HEK293 (cell line): ENCODE results near the gene CDC42SE2.
A peak's percentile ranks its signal among the peaks of the same experiment; 100 is the strongest.

Source experiments
- CTCF ChIA-PET: fragments of 350-600 bp; formaldehyde crosslinking; extraction: SDS; loops from one replicate; lab custom pipeline; 2021; ENCODE audit warnings: antibody characterized with exemption; lab: Yijun Ruan, JAX
- POLR2A ChIA-PET: fragments of 300-600 bp; formaldehyde crosslinking; extraction: SDS; loops from one replicate; lab custom pipeline; 2020; ENCODE audit warnings: antibody characterized with exemption, inconsistent platforms; lab: Yijun Ruan, JAX
- H3K27ac ChIP-seq: fragments of 200-500 bp; sonication (Bioruptor generic); 2 replicates; pipeline ENCODE4 v1.5.1; 2014; ENCODE audit warnings: low read depth, low read length, control low read depth, inconsistent platforms; ENCODE audit errors: extremely low read depth
- H3K36me3 ChIP-seq, 2 experiments: fragments of 200-500 bp in 1 of 2; sonication (Bioruptor generic) in 1 of 2; 1 replicate in 1 of 2; 2 replicates in 1 of 2; pipeline ENCODE4 v1.5.1; 2014 to 2017; ENCODE audit warnings: inconsistent platforms in 2 of 2, low read length in 2 of 2; ENCODE audit not compliant: control insufficient read depth in 2 of 2, insufficient read depth in 1 of 2
- H3K4me1 ChIP-seq: fragments of 200-500 bp; sonication (Bioruptor generic); 2 replicates; pipeline ENCODE4 v1.5.1; 2014; ENCODE audit warnings: mild to moderate bottlenecking, low read length, inconsistent platforms; ENCODE audit not compliant: control insufficient read depth, insufficient read depth
- H3K4me3 ChIP-seq: 2 replicates; pipeline ENCODE4 v1.5.1; 2011; ENCODE audit warnings: low read depth, mild to moderate bottlenecking, control low read depth, low read length, moderate library complexity
- H3K9me3 ChIP-seq: fragments of 200-500 bp; sonication (Bioruptor generic); 2 replicates; pipeline ENCODE4 v1.5.1; 2014; ENCODE audit warnings: low read depth, low read length, inconsistent platforms; ENCODE audit not compliant: control insufficient read depth, insufficient read depth
- BCL6B ChIP-seq: fragments of 450-650 bp; formaldehyde crosslinking; IDR thresholded peaks from 2 replicates; pipeline ENCODE4 v1.5.1; 2017; ENCODE audit warnings: missing biosample characterization, missing genetic modification characterization
- GLIS2 ChIP-seq: fragments of 450-650 bp; formaldehyde crosslinking; IDR thresholded peaks from 2 replicates; pipeline ENCODE4 v1.5.1; 2016; ENCODE audit warnings: missing biosample characterization, missing genetic modification characterization
- HIC1 ChIP-seq: fragments of 450-650 bp; formaldehyde crosslinking; IDR thresholded peaks from 2 replicates; pipeline ENCODE4 v1.5.1; 2016; ENCODE audit warnings: missing biosample characterization, missing genetic modification characterization
- YY1 ChIP-seq: fragments of 450-650 bp; formaldehyde crosslinking; IDR thresholded peaks from 2 replicates; pipeline ENCODE4 v1.5.1; 2018; ENCODE audit warnings: missing biosample characterization, missing genetic modification characterization
- ZEB2 ChIP-seq: fragments of 450-650 bp; formaldehyde crosslinking; IDR thresholded peaks from 2 replicates; pipeline ENCODE4 v1.5.1; 2016; ENCODE audit warnings: missing biosample characterization, missing genetic modification characterization
- ZNF112 ChIP-seq: fragments of 450-650 bp; formaldehyde crosslinking; IDR thresholded peaks from 2 replicates; pipeline ENCODE4 v1.5.0; 2017; ENCODE audit warnings: missing biosample characterization, missing genetic modification characterization
- ZNF155 ChIP-seq: fragments of 450-650 bp; formaldehyde crosslinking; IDR thresholded peaks from 2 replicates; pipeline ENCODE4 v1.5.1; 2016; ENCODE audit warnings: missing biosample characterization, missing genetic modification characterization
- ZNF175 ChIP-seq: fragments of 450-650 bp; formaldehyde crosslinking; IDR thresholded peaks from 2 replicates; pipeline ENCODE4 v1.5.1; 2016; ENCODE audit warnings: missing biosample characterization, missing genetic modification characterization
- ZNF311 ChIP-seq: fragments of 450-650 bp; formaldehyde crosslinking; IDR thresholded peaks from 2 replicates; pipeline ENCODE4 v1.5.1; 2017; ENCODE audit warnings: missing biosample characterization, missing genetic modification characterization, borderline replicate concordance
- ZNF324 ChIP-seq: fragments of 450-650 bp; formaldehyde crosslinking; IDR thresholded peaks from 2 replicates; pipeline ENCODE4 v1.5.1; 2016; ENCODE audit warnings: missing biosample characterization, missing genetic modification characterization
- ZNF335 ChIP-seq: fragments of 450-650 bp; formaldehyde crosslinking; conservative IDR thresholded peaks from 2 replicates; pipeline ENCODE4 v1.5.1; 2016; ENCODE audit warnings: missing biosample characterization, missing genetic modification characterization
- ZNF354C ChIP-seq: fragments of 450-650 bp; formaldehyde crosslinking; IDR thresholded peaks from 2 replicates; pipeline ENCODE4 v1.5.1; 2016; ENCODE audit warnings: missing biosample characterization, missing genetic modification characterization, low read depth, borderline replicate concordance
- ZNF366 ChIP-seq: fragments of 450-650 bp; formaldehyde crosslinking; conservative IDR thresholded peaks from 2 replicates; pipeline ENCODE4 v1.5.1; 2016; ENCODE audit warnings: missing biosample characterization, missing genetic modification characterization
- ZNF391 ChIP-seq: fragments of 450-650 bp; formaldehyde crosslinking; IDR thresholded peaks from 2 replicates; pipeline ENCODE4 v1.5.1; 2016; ENCODE audit warnings: low read depth, missing biosample characterization, missing genetic modification characterization, borderline replicate concordance
- ZNF558 ChIP-seq: fragments of 450-650 bp; formaldehyde crosslinking; IDR thresholded peaks from 2 replicates; pipeline ENCODE4 v1.5.1; 2016; ENCODE audit warnings: missing biosample characterization, missing genetic modification characterization
- ZSCAN23 ChIP-seq: fragments of 450-650 bp; formaldehyde crosslinking; IDR thresholded peaks from 2 replicates; pipeline ENCODE4 v1.5.1; 2016; ENCODE audit warnings: missing biosample characterization, missing genetic modification characterization
- TF ChIP-seq, protein P1 (sequence below): fragments of 450-650 bp; formaldehyde crosslinking; IDR thresholded peaks from 2 replicates; pipeline ENCODE4 v1.5.1; 2016; ENCODE audit warnings: missing biosample characterization, missing genetic modification characterization
- TF ChIP-seq, protein P2 (sequence below): fragments of 450-650 bp; formaldehyde crosslinking; IDR thresholded peaks from 2 replicates; pipeline ENCODE4 v1.5.1; 2016; ENCODE audit warnings: missing biosample characterization, missing genetic modification characterization, borderline replicate concordance
- TF ChIP-seq, protein P3 (sequence below): fragments of 450-650 bp; formaldehyde crosslinking; IDR thresholded peaks from 2 replicates; pipeline ENCODE4 v1.5.1; 2017; ENCODE audit warnings: missing biosample characterization, missing genetic modification characterization
- TF ChIP-seq, protein P4 (sequence below): fragments of 450-650 bp; formaldehyde crosslinking; IDR thresholded peaks from 2 replicates; pipeline ENCODE4; 2016; ENCODE audit warnings: missing biosample characterization, missing genetic modification characterization

CDC42SE2 gene

DNA sequence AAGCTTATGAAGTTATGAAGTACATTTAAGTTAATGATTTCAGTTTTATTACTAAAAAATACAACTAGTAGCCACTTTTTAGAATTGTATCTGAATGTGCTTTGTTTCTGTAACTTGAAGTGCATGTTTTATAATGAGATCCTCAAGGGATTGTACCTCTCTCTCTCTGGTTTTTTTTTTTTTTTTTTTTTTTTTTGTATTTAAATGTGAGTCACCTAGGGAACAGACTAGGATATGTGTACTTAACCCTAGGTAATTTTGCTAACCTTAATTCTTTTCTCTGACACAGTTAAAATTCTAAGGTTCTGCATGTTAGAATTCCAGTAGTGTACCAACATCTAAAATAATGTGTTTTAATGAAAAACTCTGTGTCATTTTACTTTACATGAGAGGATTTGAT lies 59.5 kb downstream of the CDC42SE2 start:
- ChIA-PET CTCF (interaction anchor here (0.6 kb wide), 1 partner anchor 170 kb away, joined by 3 read pairs; no protein-coding TSS in a partner anchor), POLR2A (interaction anchor here (0.7 kb wide), 1 partner anchor 86 kb away, joined by 10 read pairs; no protein-coding TSS in a partner anchor)
- no peaks in the 10 kb centered on the region for H3K9me3 ChIP-seq
- H3K4me3 ChIP-seq: no peak overlapping the region
- peaks cover 0 to 2% of the 10 kb centered on the region in 2 experiments; a peak in 2 of 3 replicates for H3K36me3 ChIP-seq
- TF ChIP-seq, protein P1, sequence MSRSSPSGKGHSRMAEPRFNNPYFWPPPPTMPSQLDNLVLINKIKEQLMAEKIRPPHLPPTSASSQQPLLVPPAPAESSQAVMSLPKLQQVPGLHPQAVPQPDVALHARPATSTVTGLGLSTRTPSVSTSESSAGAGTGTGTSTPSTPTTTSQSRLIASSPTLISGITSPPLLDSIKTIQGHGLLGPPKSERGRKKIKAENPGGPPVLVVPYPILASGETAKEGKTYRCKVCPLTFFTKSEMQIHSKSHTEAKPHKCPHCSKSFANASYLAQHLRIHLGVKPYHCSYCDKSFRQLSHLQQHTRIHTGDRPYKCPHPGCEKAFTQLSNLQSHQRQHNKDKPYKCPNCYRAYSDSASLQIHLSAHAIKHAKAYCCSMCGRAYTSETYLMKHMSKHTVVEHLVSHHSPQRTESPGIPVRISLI (tag by site-specific recombination): 0 out of 2 replicates have a peak, but pooled peaks have one; percentile 35
- no peak for TF ChIP-seq ZNF335 (tag by site-specific recombination)
- no peak for TF ChIP-seq ZNF366 (tag by site-specific recombination)
- TF ChIP-seq, all 188 proteins: peak for 1
- Histone ChIP-seq H3K27ac (no peak overlapping the region), H3K4me1 (peaks cover 11% of the 10 kb centered on the region)

- Histone ChIP-seq H3K27ac (no peak overlapping the region), H3K4me1 (peaks cover 15% of the 10 kb centered on the region), H3K36me3 (no peaks in the 10 kb centered on the region; a peak in 1 of 3 replicates), H3K9me3 (no peaks in the 10 kb centered on the region), H3K4me3 (no peak overlapping the region)
- CTCF ChIA-PET: no interaction called here
- TF ChIP-seq GLIS2: no peak
- TF ChIP-seq ZNF155: no peak
- no peak for TF ChIP-seq YY1 (tag by site-specific recombination)
- TF ChIP-seq, protein P2, sequence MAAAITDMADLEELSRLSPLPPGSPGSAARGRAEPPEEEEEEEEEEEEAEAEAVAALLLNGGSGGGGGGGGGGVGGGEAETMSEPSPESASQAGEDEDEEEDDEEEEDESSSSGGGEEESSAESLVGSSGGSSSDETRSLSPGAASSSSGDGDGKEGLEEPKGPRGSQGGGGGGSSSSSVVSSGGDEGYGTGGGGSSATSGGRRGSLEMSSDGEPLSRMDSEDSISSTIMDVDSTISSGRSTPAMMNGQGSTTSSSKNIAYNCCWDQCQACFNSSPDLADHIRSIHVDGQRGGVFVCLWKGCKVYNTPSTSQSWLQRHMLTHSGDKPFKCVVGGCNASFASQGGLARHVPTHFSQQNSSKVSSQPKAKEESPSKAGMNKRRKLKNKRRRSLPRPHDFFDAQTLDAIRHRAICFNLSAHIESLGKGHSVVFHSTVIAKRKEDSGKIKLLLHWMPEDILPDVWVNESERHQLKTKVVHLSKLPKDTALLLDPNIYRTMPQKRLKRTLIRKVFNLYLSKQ (tag by site-specific recombination): no peak
- TF ChIP-seq, protein P3, sequence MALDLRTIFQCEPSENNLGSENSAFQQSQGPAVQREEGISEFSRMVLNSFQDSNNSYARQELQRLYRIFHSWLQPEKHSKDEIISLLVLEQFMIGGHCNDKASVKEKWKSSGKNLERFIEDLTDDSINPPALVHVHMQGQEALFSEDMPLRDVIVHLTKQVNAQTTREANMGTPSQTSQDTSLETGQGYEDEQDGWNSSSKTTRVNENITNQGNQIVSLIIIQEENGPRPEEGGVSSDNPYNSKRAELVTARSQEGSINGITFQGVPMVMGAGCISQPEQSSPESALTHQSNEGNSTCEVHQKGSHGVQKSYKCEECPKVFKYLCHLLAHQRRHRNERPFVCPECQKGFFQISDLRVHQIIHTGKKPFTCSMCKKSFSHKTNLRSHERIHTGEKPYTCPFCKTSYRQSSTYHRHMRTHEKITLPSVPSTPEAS (tag by site-specific recombination): no peak
- TF ChIP-seq ZNF391 (tag by site-specific recombination): no peak
- no peak for TF ChIP-seq ZNF175 (tag by site-specific recombination)
- POLR2A ChIA-PET: no interaction called here
Observed at GRCh38 chr5:131324303-131324702, 60.5 kb downstream of the CDC42SE2 start.

DNA sequence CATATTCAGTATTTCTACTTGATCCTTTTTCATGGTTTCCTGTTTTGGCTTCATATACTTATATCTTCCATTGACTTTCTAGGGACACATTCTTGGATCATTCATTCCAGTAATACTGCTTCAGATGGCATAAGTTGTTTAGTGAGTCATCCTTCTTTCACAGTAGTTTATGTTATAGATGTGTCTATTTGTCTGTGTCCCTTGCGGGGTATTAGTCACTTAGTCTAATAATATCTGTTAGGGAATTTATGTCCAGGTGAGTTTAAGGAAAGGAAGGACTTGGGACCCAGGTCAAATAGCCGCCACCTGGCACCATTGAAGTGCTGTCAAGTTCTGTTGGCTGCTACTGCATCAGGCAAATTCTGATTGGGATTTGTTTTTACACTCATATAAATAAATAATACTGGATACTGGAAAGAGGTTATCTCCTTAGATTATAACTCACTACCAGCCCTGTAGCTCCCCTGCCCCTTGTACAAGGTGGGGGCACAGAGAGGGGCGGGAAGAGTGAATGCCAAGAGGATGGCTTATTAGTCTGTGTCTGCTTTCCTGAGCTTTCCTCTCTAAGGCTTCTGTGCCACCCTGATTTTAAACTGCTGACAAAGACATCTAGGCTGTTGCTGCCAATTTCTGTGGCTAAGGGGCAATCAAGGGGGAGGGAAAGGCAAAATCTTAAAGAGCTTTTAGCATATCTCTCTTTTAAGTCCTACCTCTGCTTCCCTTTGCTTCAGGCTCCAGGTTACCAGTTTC lies 64.9 kb downstream of the CDC42SE2 start:
- no peaks in the 10 kb centered on the region for H3K9me3 ChIP-seq

More for the DNA sequence above, 64.9 kb downstream of the CDC42SE2 start:
- TF ChIP-seq BCL6B (peak; percentile 91), ZNF311 (tag by site-specific recombination) (no peak), ZSCAN23 (tag by site-specific recombination) (no peak), ZEB2 (tag by site-specific recombination) (0 out of 2 replicates have a peak, but pooled peaks have one; percentile 22), ZNF366 (tag by site-specific recombination) (0 out of 2 replicates have a peak, but pooled peaks have one; percentile 12), HIC1 (0 out of 2 replicates have a peak, but pooled peaks have one; percentile 15), ZNF558 (tag by site-specific recombination) (peak; percentile 72), ZNF324 (tag by site-specific recombination) (no peak), ZNF354C (tag by site-specific recombination) (no peak), ZNF112 (no peak)
- TF ChIP-seq, protein P4, sequence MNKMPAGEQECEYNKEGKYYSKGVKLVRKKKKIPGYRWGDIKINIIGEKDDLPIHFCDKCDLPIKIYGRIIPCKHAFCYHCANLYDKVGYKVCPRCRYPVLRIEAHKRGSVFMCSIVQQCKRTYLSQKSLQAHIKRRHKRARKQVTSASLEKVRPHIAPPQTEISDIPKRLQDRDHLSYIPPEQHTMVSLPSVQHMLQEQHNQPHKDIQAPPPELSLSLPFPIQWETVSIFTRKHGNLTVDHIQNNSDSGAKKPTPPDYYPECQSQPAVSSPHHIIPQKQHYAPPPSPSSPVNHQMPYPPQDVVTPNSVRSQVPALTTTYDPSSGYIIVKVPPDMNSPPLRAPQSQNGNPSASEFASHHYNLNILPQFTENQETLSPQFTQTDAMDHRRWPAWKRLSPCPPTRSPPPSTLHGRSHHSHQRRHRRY (tag by site-specific recombination): no peak
- H3K27ac ChIP-seq: no peak overlapping the region
- CTCF ChIA-PET: interaction anchor here (0.8 kb wide), 1 partner anchor 190 kb away, joined by 4 read pairs; no protein-coding TSS in a partner anchor
- H3K36me3 ChIP-seq: no peaks in the 10 kb centered on the region
- H3K4me1 ChIP-seq: peaks cover 5% of the 10 kb centered on the region
- H3K4me3 ChIP-seq: no peak overlapping the region
- POLR2A ChIA-PET: no interaction called here
